RWPE2 (cell line): ENCODE data around the gene CACNA2D2.

Experiments used
- ATAC-seq: fragments of 200-7000 bp; cut with Tn5 transposase; 3 replicates; pipeline ENCODE4 v1.9.1; 2021; ENCODE audit warnings: low read depth
- DNase-seq: peaks from one replicate; pipeline ENCODE4 v3.0.0-alpha.2; 2020; ENCODE audit warnings: low spot score
- H3K27ac ChIP-seq: fragments of 450-650 bp; 2 replicates; pipeline ENCODE4 v1.5.1; 2017; ENCODE audit warnings: mild to moderate bottlenecking; ENCODE audit not compliant: poor library complexity, severe bottlenecking
- H3K27me3 ChIP-seq: fragments of 250-450 bp; sonication (Bioruptor Pico); 2 replicates; pipeline ENCODE4 v1.5.1; 2021; ENCODE audit warnings: mild to moderate bottlenecking, moderate library complexity; ENCODE audit not compliant: insufficient read depth, poor library complexity, severe bottlenecking
- H3K36me3 ChIP-seq: fragments of 250-450 bp; sonication (Bioruptor Pico); 2 replicates; pipeline ENCODE4 v1.5.1; 2020; ENCODE audit warnings: low read depth, mild to moderate bottlenecking, moderate library complexity
- H3K4me1 ChIP-seq: fragments of 250-450 bp; sonication (Bioruptor Pico); 2 replicates; pipeline ENCODE4 v1.5.1; 2021; ENCODE audit warnings: mild to moderate bottlenecking, moderate library complexity; ENCODE audit not compliant: insufficient read depth, poor library complexity, severe bottlenecking
- H3K4me3 ChIP-seq: fragments of 250-450 bp; sonication (Bioruptor Pico); 2 replicates; pipeline ENCODE4 v1.5.1; 2021; ENCODE audit warnings: mild to moderate bottlenecking, moderate library complexity; ENCODE audit not compliant: severe bottlenecking
- H3K9me3 ChIP-seq: fragments of 250-450 bp; sonication (Bioruptor Pico); 2 replicates; pipeline ENCODE4 v1.5.1; 2021; ENCODE audit warnings: mild to moderate bottlenecking, moderate library complexity; ENCODE audit not compliant: severe bottlenecking
- CTCF ChIP-seq: fragments of 450-650 bp; IDR thresholded peaks from one replicate; pipeline ENCODE4 v1.5.1; 2017; ENCODE audit warnings: mild to moderate bottlenecking, moderate library complexity; ENCODE audit not compliant: poor library complexity, severe bottlenecking

Gene CACNA2D2

GRCh38 chr3:50444782-50445181, 58.7 kb downstream of the CACNA2D2 start:
- Histone ChIP-seq H3K27me3 (peaks cover 8% of the 10 kb centered on the region), H3K9me3 (no peaks in the 10 kb centered on the region), H3K27ac (no peak overlapping the region), H3K4me1 (no peaks in the 10 kb centered on the region), H3K36me3 (no peaks in the 10 kb centered on the region), H3K4me3 (no peak overlapping the region)
- TF ChIP-seq CTCF, result no peak
- DNase-seq (no peak), ATAC-seq (no peak)

- Histone ChIP-seq H3K9me3 (no peaks in the 10 kb centered on the region), H3K36me3 (no peaks in the 10 kb centered on the region), H3K4me1 (no peaks in the 10 kb centered on the region), H3K27me3 (peaks cover 8% of the 10 kb centered on the region), H3K27ac (no peak overlapping the region), H3K4me3 (no peak overlapping the region)
- DNase-seq, result no peak
- TF ChIP-seq CTCF, result no peak
- ATAC-seq, result no peak
Measured at GRCh38 chr3:50444213-50444612, 59.2 kb downstream of the CACNA2D2 start.

GRCh38 chr3:50442945-50443579, 60.4 kb downstream of the CACNA2D2 start:
- no peaks in the 10 kb centered on the region for H3K36me3 ChIP-seq
- no peak for DNase-seq
- no peak for TF ChIP-seq CTCF
- no peaks in the 10 kb centered on the region for H3K9me3 ChIP-seq
- no peak overlapping the region for H3K27ac ChIP-seq
- peaks cover 8% of the 10 kb centered on the region for H3K27me3 ChIP-seq
- no peak overlapping the region for H3K4me3 ChIP-seq
- H3K4me1 ChIP-seq, result no peaks in the 10 kb centered on the region
- ATAC-seq, result no peak

- Histone ChIP-seq H3K27ac (no peak overlapping the region), H3K36me3 (no peaks in the 10 kb centered on the region)
Measured at GRCh38 chr3:50441424-50442217, 61.8 kb downstream of the CACNA2D2 start.

More at GRCh38 chr3:50441424-50442217, 61.8 kb downstream of the CACNA2D2 start:
- Histone ChIP-seq H3K27me3 (peaks cover 8% of the 10 kb centered on the region), H3K4me3 (no peak overlapping the region), H3K9me3 (no peaks in the 10 kb centered on the region), H3K4me1 (no peaks in the 10 kb centered on the region)
- no peak for TF ChIP-seq CTCF
- no peak for DNase-seq
- no peak for ATAC-seq
